Esophagus squamous epithelium (tissue), 4 donors: ENCODE measurements around the gene TRPM8.

Experiments used
- CTCF ChIP-seq, 6 experiments: fragments of 450-650 bp in 4 of 6; fragments of 200-600 bp in 2 of 6; sonication (generic) in 2 of 6; IDR thresholded peaks; one replicate each; pipeline ENCODE4 v1.5.1; 2016 to 2019; ENCODE audit warnings: antibody characterized with exemption in 6 of 6, mild to moderate bottlenecking in 4 of 6, moderate library complexity in 4 of 6
- POLR2A ChIP-seq, 4 donors: fragments of 450-650 bp; IDR thresholded peaks; one replicate each; pipeline ENCODE4 v1.6.1; 2017; ENCODE audit warnings: antibody characterized with exemption in 4 of 4, mild to moderate bottlenecking in 4 of 4, moderate library complexity in 3 of 4

- TF ChIP-seq CTCF (IDR thresholded peaks at IDR 0.05) (no peak), POLR2A (IDR thresholded peaks at IDR 0.05) (no peak)
Measured at GRCh38 chr2:234020332-234020731, 103.2 kb downstream of the TRPM8 start.
